HG03108 (cell line): ENCODE data around the gene AMZ1.

ENCODE experiments used
- ATAC-seq: cut with Tn5 transposase; IDR thresholded peaks from one replicate; pipeline ENCODE4 v1.9.1; 2021; ENCODE audit warnings: moderate library complexity; ENCODE audit not compliant: unreplicated experiment

AMZ1 gene

GRCh38 chr7:2650451-2650850 is 37.6 kb upstream of the AMZ1 start:
- no peak for ATAC-seq

DNA sequence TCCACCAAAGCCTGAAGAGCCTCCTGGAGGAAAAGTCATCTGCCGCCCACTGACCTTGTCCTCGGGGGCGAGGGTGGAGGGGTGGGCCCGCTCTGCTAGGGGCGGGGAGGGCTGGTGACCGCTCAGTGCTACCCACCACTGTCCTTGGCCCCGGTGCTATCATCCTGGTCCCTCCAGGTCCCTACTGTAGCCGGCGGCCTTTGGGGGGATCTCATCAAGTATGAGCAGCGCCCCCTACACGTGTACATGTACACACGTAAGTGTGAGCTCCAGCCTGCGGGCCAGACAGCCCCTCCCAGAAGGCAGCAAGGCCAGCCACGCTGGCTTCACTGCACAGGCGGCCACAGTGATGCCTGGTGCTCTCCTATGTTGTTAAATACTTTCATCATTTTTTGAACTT is 36.7 kb upstream of the AMZ1 start:
- no peak for ATAC-seq

DNA sequence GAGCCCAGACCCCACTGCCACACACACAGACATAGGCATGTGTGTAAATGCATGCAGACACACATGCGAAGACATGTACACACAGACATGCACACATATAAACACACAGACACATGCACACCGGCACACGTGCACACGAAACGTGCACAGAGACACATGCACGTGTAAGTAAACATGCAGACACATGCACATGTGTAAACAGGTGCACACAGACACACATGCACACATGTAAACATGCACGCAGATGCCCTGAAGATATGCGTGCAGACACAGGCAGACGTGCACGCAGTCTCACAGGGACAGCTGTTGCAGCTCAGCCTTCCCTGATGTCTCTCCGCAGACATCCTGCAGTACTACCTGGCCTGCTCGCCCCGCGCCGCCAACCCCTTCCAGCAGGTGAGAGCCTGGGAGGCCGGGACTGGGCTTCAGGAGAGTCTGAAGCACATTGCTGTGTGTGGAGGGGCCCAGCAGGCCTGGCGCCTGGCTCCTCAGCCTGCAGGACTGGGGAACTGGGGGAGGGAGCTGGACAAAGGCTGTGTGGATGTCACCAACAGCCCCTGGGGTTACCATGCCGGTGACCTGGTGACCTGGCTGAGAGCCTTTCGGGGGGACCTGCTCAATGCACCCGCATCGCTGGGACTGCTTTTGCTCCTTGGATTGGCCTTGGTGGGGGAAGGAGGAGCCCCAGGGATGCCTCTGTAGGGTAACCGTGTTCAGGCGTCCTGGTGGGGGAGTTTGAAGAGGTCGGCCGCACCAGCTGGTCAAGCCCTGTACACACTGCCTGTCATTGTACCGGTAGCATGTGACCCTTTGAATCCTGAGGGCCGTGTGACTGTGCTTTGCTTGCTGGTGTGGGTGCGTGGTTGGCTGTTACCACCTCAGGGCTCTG is 35.9 kb upstream of the AMZ1 start:
- ATAC-seq = no peak

DNA sequence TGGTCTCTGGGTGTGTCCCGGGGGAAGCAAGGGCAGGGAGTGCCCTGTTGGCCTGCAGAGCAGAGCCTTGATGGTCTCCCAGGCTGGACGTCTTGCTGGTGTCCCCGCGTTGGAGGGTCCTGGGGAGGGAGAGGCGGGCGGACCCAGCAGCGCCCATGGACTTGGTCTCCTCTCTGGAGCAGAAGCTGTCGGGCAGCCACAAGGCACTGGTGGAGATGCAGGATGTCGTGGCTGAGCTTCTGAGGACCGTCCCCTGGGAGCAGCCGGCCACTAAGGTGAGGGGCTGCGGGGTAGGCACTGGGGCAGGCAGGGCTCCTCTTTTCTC is 35.3 kb upstream of the AMZ1 start:
- ATAC-seq = no peak

GRCh38 chr7:2654059-2654458 is 33.9 kb upstream of the AMZ1 start:
- ATAC-seq = no peak

GRCh38 chr7:2655870-2656614 is 32.0 kb upstream of the AMZ1 start:
- no peak for ATAC-seq

DNA sequence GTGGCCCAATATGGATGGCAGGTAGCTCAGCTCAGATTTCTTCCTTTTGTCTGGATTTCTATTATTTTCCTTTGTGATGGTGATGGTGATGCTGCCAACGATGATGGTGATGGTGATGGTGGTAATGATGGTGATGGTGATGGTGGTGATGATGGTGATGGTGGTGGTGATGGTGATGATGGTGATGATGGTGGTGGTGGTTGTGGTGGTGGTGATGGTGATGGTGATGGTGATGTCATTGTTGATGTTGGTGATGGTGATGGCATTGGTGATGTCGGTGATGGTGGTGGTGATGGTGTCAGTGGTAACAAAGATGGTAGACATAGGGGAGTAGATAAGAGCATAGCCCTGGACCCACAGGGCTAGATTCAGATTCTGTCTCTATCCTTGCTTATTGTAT is 30.8 kb upstream of the AMZ1 start:
- ATAC-seq = no peak

DNA sequence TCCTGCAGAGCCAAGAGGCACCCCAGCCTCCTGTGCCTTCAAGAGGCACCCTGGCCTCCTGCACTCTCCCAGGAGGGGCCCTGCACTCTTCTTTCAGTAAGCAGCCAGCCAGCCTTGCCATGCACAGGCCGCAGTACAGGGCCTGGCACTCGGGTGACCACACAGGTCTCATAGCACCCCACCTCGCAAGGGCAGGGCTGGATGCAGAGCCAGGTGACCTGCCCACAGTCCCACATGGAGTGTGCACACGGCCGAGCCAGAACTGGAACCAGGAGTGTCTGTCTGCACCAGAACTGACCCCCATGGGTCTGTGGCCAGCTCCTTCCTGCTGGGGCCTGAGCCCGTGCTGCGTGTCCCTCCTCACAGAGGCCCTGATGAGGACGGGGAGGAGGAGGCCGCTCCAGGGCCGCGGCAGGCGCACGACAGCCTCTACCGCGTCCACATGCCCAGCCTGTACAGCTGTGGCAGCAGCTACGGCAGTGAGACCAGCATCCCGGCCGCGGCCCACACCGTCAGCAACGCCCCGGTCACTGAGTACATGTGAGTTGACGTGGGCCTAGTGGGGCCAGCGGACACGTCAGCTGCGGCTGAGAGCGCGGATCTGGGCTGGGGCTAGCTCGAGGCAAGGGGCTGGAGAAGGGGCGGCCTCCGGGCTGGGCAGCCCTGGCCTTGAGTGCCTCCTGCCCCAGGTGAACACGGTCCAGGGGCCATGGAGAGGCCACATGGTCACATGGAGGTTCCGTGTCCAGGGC is 29.9 kb upstream of the AMZ1 start:
- ATAC-seq = no peak

- ATAC-seq = no peak
Observed at GRCh38 chr7:2658941-2659340, 29.1 kb upstream of the AMZ1 start.

DNA sequence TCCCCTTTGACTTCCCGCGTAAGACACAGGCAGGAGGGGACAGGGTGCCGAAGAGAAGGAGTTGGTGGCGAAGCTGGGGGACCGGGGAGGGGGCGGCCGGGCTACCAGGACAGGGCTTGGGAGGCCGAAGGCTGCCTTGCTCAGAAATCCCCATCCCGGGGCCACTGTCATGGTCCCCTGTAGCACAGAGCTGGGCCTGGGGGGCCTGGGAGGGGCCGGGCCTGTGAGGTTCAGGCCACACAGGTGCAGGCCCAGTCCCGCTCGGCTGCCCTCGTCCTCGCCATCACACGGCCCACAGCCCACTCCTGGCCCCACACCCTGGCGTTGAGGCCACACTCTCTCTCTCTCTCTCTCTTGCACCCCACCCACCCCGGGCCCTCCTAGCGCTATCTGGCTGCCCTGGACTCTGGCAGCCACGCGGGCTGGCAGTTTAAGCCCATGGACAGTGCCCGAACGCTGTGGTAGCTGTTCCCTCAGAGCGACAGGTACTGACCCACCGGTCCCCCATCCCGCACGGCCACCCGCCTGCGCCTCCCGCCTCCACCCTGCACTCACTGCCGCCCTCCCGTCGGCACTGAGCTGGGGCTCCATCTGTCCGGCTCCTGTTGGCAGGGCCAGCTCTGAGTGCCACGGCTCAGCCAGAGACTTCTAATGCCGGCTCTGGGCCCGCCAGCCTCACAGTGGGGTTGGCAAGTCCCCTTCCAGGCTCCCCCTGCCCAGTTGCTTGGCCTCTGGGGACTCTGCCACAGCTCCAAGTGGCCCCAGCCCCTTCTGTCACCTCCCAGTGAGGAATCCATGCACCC is 28.2 kb upstream of the AMZ1 start:
- ATAC-seq = no peak

DNA sequence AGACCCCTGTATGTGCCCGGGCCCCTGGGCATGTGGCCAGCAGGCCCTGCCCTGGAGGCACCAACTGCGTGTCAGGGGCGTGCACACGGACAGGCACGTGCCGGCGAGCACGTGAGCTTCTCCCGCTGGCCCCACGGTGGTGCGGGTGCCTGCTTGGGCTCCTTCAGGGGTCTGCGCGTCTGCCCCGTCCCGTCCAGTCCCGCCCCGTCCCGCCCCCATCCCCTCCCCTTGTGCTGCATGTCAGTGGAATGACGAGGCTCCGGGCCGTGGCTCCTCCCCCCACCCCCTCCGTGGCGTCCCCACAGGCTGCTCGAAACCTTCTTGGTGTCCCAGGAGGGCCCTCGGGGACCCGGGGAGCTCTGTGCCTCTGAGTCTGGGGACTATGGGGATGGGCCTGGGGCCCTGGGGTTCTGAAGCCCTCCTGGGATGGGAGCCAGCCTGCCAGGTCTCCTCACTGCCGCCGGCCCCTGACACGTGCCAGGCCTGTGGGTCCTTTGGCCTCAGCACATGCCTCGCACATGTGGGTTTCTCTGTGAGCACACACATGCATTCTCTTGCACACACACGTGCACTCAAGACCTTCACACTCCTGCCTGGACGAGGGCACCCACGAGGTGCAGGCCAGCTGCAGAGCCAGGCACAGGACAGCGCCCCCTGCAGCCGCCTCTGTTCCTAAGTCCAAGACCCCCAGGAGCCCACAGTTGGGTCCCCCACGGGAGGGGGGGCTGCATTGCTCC is 27.5 kb upstream of the AMZ1 start:
- no peak for ATAC-seq

GRCh38 chr7:2661096-2661449 is 26.9 kb upstream of the AMZ1 start:
- no peak for ATAC-seq

DNA sequence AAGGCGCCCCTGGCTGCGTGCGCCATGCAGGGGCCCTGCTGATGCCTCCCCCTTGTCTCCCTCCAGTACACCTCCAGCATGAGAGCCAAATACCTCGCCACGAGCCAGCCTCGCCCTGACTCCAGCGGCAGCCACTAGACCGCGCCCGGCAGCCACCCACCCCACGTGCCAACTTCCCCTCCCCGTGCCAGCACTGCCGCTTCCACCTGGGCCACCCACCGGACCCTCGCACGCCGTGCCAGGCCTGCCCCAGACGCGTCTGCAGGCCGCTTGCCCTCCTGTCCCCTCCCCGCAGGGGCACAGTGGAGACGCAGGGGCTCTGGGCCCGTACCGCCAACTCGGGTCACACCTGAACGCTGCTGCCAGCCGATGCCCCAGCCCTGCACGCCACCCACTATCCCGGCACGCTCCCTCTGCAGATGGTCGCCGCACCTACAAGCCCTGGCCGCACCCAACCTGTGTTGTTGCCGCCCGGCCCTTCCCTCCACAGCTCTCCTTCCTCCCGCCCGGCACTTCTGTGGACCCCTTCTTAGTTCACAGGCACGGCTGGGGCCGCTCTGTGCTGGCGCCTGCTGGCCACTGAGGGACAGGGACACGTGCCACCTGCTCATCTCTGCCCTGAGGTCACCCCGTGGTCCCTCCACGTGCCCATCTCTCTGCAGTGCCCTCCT is 26.3 kb upstream of the AMZ1 start:
- ATAC-seq = no peak

DNA sequence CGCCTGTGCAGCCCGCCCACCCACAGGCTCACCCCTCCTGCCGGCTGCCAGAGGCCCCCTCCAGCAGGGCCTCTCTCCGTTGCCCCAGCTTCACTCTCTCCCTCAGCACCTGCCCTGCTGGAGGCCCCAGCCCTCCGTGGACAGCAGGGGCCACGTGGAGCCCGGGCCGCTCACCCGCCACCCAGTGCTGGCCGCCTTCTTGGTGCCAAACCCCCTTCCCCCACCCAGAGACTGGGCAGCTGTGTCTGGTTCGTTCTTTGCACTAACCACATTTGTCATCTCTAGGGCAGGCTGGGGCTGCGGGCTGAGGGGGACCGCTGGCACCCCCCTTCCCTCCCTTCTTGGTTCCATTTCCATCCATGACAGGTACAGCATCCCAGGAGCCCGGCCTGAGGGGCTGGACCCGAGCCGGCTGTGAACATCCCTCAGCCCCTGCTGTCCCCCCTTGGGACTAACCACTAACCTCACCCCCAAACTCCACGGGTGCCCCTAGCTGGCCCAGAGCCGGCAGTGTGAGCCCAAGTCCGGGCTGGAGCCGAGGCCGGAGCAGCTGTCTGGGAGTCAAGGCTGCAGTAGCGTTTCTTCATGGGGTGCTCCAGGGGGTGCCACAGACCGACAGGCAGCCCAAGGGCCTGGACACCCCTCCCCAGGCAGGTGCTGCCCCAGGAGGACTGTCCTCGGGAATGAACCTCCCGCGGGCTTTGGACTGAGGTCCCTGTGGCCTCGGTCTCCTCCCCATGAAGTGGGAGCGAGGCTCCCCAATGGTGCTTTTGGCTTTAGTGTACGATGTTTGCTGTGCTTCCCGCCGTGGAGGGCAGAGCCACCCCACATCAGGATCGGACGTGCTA is 25.5 kb upstream of the AMZ1 start:
- ATAC-seq = no peak

DNA sequence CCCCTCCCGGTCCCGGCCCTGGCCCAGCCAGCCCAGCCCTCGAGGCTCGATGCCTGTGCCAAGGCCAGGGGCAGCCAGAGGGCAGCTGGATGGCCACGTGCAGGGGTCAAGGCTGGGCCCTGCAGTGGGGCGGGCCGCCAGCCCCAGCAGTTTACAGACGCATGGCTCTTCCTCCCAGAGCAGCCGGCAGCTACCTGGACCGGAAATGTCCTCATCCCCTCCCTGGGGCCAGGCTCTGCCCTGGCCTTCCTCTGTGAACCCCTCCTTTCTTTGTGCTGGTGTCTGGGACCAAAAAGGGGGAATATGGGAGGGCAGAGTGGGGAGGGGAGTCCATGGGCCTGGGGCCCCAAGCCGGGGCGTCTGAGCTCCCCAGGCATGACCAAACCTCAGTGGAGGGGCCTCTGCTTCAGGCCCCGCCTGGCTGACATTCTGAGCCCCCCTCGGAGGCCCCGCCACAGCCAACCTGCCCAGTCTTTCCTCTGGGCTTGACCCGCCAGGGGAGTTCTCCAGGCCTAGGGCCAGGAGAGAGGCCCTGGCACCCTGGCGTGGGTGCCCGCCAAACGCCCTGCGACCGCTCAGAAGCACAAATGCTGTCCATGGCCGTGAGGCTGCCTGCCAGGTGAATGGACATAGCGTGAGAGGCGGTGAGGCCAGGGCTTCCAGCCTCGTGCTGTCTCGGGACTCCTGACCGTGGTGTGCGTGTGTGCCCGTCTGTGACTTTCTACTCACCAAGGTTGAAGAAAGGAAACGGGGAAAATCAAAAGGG is 24.7 kb upstream of the AMZ1 start:
- no peak for ATAC-seq

DNA sequence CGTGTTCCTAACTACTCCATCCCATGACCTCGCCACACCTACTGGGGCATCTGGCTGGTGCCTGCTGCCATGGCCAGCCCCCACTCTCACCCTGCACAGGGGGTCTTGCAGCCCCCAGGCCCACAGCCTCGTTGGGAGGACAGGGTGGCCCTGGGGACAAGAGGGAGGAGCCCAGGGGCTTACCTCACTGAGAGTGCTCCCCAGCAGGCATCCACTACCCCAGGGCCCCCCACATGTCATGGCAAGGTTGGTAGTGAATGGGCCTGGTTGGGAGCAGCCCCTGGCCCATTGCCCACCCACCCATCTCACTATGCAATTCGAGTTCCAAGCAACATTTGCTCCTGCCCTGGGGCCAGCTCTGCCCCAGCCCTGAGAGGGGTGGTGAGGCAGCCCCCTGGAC is 24.0 kb upstream of the AMZ1 start:
- no peak for ATAC-seq

DNA sequence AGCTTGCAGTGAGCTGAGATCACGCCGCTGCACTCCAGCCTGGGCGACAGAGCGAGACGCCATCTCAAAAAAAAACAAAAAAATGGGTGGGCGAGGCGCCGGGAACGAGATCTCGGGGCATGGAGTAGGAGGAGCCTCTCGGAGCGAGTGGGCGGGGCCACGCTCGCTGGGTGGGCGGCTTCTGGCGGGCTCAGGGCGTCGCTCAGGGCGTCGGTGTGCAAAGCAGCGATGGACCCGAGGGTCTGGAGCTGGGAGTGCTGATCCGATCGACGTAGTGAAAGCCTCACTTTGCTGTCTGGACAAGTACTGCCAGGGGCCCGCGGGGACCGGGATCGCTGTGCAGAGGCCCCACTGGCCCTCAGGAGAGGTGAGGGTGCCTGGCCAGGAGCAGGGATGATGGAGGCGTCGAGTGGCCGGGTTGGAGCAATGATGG is 22.6 kb upstream of the AMZ1 start:
- no peak for ATAC-seq

DNA sequence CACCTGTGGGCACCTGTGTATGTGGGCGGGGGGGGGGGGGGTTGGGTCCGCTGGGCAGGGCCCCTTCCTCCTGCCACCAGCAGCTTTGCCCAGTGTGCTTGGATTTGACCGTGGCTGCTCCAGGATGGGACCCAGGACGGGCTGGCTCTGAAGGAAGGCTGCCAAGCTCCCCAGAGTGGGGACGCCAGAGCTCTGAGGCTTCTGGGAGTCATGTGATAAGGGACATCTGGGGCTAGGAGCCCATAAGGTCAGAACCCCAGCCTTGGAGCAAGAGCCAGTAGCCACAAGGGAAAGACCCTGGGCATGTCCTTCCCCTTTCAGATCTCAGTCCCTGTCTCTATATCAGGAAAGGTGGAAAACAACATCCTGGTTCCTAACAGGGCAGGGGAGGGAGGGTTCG is 21.8 kb upstream of the AMZ1 start:
- ATAC-seq = no peak
